H9 (cell line): ENCODE measurements around the gene ACVR1. TPM values are rescaled to one million over a fixed set of nuclear protein-coding genes. Genes with fewer than 3 reads are reported as not detected.

Experiments used
- DNase-seq: peaks from one replicate; pipeline ENCODE4 v3.0.0-alpha.2; 2017
- H2AFZ ChIP-seq: one replicate; pipeline ENCODE4 v1.6.1; 2013; ENCODE audit warnings: mild to moderate bottlenecking, low read length, control low read depth, moderate library complexity
- H2AK5ac ChIP-seq: 2 replicates; pipeline ENCODE4 v1.6.1; 2013; ENCODE audit warnings: low read length, control low read depth, mixed read lengths; ENCODE audit not compliant: insufficient read length
- H2BK120ac ChIP-seq: one replicate; pipeline ENCODE4 v1.6.1; 2013; ENCODE audit warnings: low read depth, mild to moderate bottlenecking, low read length, control low read depth, inconsistent platforms; ENCODE audit not compliant: poor library complexity, severe bottlenecking
- H2BK12ac ChIP-seq: 2 replicates; pipeline ENCODE4 v1.6.1; 2013; ENCODE audit warnings: low read length, control low read depth, mixed read lengths, low read depth; ENCODE audit not compliant: insufficient read length
- H2BK15ac ChIP-seq: 2 replicates; pipeline ENCODE4 v1.6.1; 2013; ENCODE audit warnings: low read depth, low read length, control low read depth
- H2BK20ac ChIP-seq: one replicate; pipeline ENCODE4 v1.6.1; 2013; ENCODE audit warnings: low read depth, mild to moderate bottlenecking, low read length, control low read depth, inconsistent platforms; ENCODE audit not compliant: poor library complexity, severe bottlenecking
- H2BK5ac ChIP-seq: 2 replicates; pipeline ENCODE4 v1.6.1; 2013; ENCODE audit warnings: low read length, control low read depth, mixed read lengths; ENCODE audit not compliant: insufficient read length
- H3K14ac ChIP-seq: 2 replicates; pipeline ENCODE4 v1.6.1; 2013; ENCODE audit warnings: low read length, control low read depth; ENCODE audit not compliant: insufficient read depth
- H3K18ac ChIP-seq: 2 replicates; pipeline ENCODE4 v1.6.1; 2013; ENCODE audit warnings: low read depth, mild to moderate bottlenecking, mixed read lengths, low read length, control low read depth; ENCODE audit not compliant: insufficient read length
- H3K23ac ChIP-seq: 2 replicates; pipeline ENCODE4 v1.6.1; 2013; ENCODE audit warnings: low read length, control low read depth, mixed read lengths, low read depth; ENCODE audit not compliant: insufficient read length
- H3K23me2 ChIP-seq: 2 replicates; pipeline ENCODE4 v1.6.1; 2013; ENCODE audit warnings: low read depth, mild to moderate bottlenecking, mixed read lengths, low read length, control low read depth; ENCODE audit not compliant: insufficient read length, poor library complexity, severe bottlenecking
- H3K27ac ChIP-seq: 2 replicates; pipeline ENCODE4 v1.5.1; 2013; ENCODE audit warnings: low read length, control low read depth, mixed read lengths, low read depth; ENCODE audit not compliant: insufficient read length
- H3K27me3 ChIP-seq: 2 replicates; pipeline ENCODE4 v1.6.1; 2013; ENCODE audit warnings: low read length, control low read depth, inconsistent platforms; ENCODE audit not compliant: insufficient read depth
- H3K4ac ChIP-seq: 2 replicates; pipeline ENCODE4 v1.6.1; 2013; ENCODE audit warnings: low read depth, mild to moderate bottlenecking, control low read depth, inconsistent platforms, low read length, moderate library complexity
- H3K4me1 ChIP-seq: 2 replicates; pipeline ENCODE4 v1.6.1; 2013; ENCODE audit warnings: low read length, control low read depth, inconsistent platforms; ENCODE audit not compliant: insufficient read depth
- H3K4me2 ChIP-seq: 2 replicates; pipeline ENCODE4 v1.6.1; 2013; ENCODE audit warnings: low read length, control low read depth, mixed read lengths; ENCODE audit not compliant: insufficient read length, insufficient read depth
- H3K56ac ChIP-seq: 2 replicates; pipeline ENCODE4 v1.6.1; 2013; ENCODE audit warnings: low read depth, mild to moderate bottlenecking, mixed read lengths, low read length, control low read depth; ENCODE audit not compliant: insufficient read length
- H3K79me1 ChIP-seq: 2 replicates; pipeline ENCODE4 v1.6.1; 2013; ENCODE audit warnings: low read depth, mild to moderate bottlenecking, moderate library complexity, low read length, control low read depth, inconsistent platforms; ENCODE audit not compliant: insufficient read depth, poor library complexity, severe bottlenecking
- H3K79me2 ChIP-seq: 2 replicates; pipeline ENCODE4 v1.6.1; 2013; ENCODE audit warnings: low read length, control low read depth, inconsistent platforms; ENCODE audit not compliant: insufficient read depth
- H3K9ac ChIP-seq: 2 replicates; pipeline ENCODE4 v1.6.1; 2013; ENCODE audit warnings: low read length, control low read depth, mixed read lengths; ENCODE audit not compliant: insufficient read length; ENCODE audit errors: extremely low read depth
- H3K9me3 ChIP-seq: one replicate; pipeline ENCODE4 v1.6.1; 2013; ENCODE audit warnings: low read depth, low read length, inconsistent platforms; ENCODE audit not compliant: control insufficient read depth
- H3T11ph ChIP-seq: one replicate; pipeline ENCODE4 v1.6.1; 2013; ENCODE audit warnings: mild to moderate bottlenecking, low read length, control low read depth, inconsistent platforms
- H4K20me1 ChIP-seq: one replicate; pipeline ENCODE4 v1.6.1; 2013; ENCODE audit not compliant: control insufficient read depth, insufficient read length, insufficient read depth
- H4K5ac ChIP-seq: 2 replicates; pipeline ENCODE4 v1.6.1; 2013; ENCODE audit warnings: low read depth, mild to moderate bottlenecking, mixed read lengths, low read length, control low read depth; ENCODE audit not compliant: insufficient read length
- H4K8ac ChIP-seq: replicated peaks from 2 replicates; pipeline ENCODE4 v1.6.1; 2013; ENCODE audit warnings: low read length, control low read depth, mixed read lengths, low read depth; ENCODE audit not compliant: insufficient read length
- H4K91ac ChIP-seq: 2 replicates; pipeline ENCODE4 v1.6.1; 2013; ENCODE audit warnings: low read depth, mild to moderate bottlenecking, moderate library complexity, mixed read lengths, low read length, control low read depth; ENCODE audit not compliant: insufficient read length
- H3K27ac Mint-ChIP-seq, 3 experiments: 2 replicates in 2 of 3; 3 replicates in 1 of 3; pipeline ENCODE4 v1.8.0; 2020 to 2021; ENCODE audit warnings: mixed read lengths in 3 of 3, mild to moderate bottlenecking in 1 of 3, moderate library complexity in 1 of 3
- H3K27me3 Mint-ChIP-seq: 2 replicates; pipeline ENCODE4 v1.8.0; 2021; ENCODE audit warnings: low read depth, mild to moderate bottlenecking, moderate library complexity, mixed read lengths
- H3K36me3 Mint-ChIP-seq, 3 experiments: 2 replicates in 2 of 3; 3 replicates in 1 of 3; pipeline ENCODE4 v1.8.0; 2020 to 2021; ENCODE audit warnings: low read depth in 3 of 3, mixed read lengths in 3 of 3; ENCODE audit not compliant: insufficient read depth in 1 of 3
- H3K4me1 Mint-ChIP-seq, 2 experiments: 2 replicates each; pipeline ENCODE4 v1.8.0; 2020; ENCODE audit warnings: mixed read lengths in 2 of 2
- H3K4me3 Mint-ChIP-seq, 2 experiments: 2 replicates in 1 of 2; 3 replicates in 1 of 2; pipeline ENCODE4 v1.8.0; 2020 to 2021; ENCODE audit warnings: mild to moderate bottlenecking in 2 of 2, mixed read lengths in 2 of 2, moderate library complexity in 1 of 2
- H3K9me3 Mint-ChIP-seq, 2 experiments: 2 replicates in 1 of 2; 3 replicates in 1 of 2; pipeline ENCODE4 v1.8.0; 2020; ENCODE audit warnings: mild to moderate bottlenecking in 2 of 2, mixed read lengths in 2 of 2, moderate library complexity in 1 of 2
- WGBS: extraction: QIAGEN DNeasy Blood & Tissue Kit; methylation state at CpG from one replicate; pipeline ENCODE4 v1.1.7; 2013; ENCODE audit warnings: missing lambda C conversion rate, low lambda C conversion rate, mixed read lengths; ENCODE audit not compliant: insufficient read length; ENCODE audit errors: extremely low coverage; 5-methylcytosine and 5-hydroxymethylcytosine counted together
- total RNA-seq: library from RNA; stranded (reverse); gene quantifications from 2 replicates; pipeline ENCODE4 v1.2.1, GENCODE V29; 2021
- TF ChIP-seq, protein P1 (sequence below): fragments of 200-600 bp; sonication (generic); conservative IDR thresholded peaks from 3 replicates; pipeline ENCODE4 v1.8.0; 2021; ENCODE audit warnings: antibody characterized with exemption, mild to moderate bottlenecking

Gene ACVR1
- total RNA-seq, 1 experiment from 2014 or later, result 21.2 TPM

DNA sequence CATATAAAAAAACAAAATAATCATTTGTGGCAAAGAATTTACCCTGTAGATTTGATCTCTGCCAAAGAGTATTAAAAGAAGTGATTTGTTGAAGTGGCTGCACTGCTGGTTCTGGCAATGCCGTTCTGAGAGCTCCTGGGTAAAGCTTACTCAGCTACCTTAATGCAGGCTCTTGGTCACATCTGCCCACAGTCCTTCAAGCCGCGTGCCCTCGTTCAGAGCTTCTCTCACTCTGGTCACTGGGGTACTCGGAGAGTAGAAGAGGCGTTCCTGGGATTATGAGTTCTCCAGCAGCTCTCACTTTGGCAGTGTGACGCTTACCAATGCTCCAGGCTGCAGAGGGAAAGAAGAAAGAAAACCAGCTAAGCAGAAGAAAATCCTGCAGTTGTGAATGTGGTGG lies 57.9 kb downstream of the ACVR1 start:
- H2AK5ac ChIP-seq, result no peak overlapping the region
- H3K23me2 ChIP-seq, result no peaks in the 10 kb centered on the region
- H2AFZ ChIP-seq, result no peak overlapping the region
- no peaks in the 10 kb centered on the region for H3K9me3 ChIP-seq
- peak overlapping the region in 1 of 3 experiments; percentile 69; a peak in 2 of 7 replicates for H3K27ac Mint-ChIP-seq
- H3K27me3 Mint-ChIP-seq, result no peaks in the 10 kb centered on the region
- no peak for DNase-seq
- H4K91ac ChIP-seq, result no peak overlapping the region
- no peak overlapping the region for H3K27ac ChIP-seq
- H2BK15ac ChIP-seq, result no peak overlapping the region
- no peak overlapping the region for H3K18ac ChIP-seq
- no peak overlapping the region for H3K4me3 Mint-ChIP-seq
- no peak overlapping the region for H3K23ac ChIP-seq
- TF ChIP-seq, protein P1, sequence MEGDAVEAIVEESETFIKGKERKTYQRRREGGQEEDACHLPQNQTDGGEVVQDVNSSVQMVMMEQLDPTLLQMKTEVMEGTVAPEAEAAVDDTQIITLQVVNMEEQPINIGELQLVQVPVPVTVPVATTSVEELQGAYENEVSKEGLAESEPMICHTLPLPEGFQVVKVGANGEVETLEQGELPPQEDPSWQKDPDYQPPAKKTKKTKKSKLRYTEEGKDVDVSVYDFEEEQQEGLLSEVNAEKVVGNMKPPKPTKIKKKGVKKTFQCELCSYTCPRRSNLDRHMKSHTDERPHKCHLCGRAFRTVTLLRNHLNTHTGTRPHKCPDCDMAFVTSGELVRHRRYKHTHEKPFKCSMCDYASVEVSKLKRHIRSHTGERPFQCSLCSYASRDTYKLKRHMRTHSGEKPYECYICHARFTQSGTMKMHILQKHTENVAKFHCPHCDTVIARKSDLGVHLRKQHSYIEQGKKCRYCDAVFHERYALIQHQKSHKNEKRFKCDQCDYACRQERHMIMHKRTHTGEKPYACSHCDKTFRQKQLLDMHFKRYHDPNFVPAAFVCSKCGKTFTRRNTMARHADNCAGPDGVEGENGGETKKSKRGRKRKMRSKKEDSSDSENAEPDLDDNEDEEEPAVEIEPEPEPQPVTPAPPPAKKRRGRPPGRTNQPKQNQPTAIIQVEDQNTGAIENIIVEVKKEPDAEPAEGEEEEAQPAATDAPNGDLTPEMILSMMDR, result no peak
- H2BK20ac ChIP-seq, result no peak overlapping the region
- H2BK5ac ChIP-seq, result no peak overlapping the region
- H3K9ac ChIP-seq, result no peak overlapping the region
- no peaks in the 10 kb centered on the region for H3K79me1 ChIP-seq
- no peaks in the 10 kb centered on the region for H3K4me1 Mint-ChIP-seq
- H3K9me3 Mint-ChIP-seq, result no peaks in the 10 kb centered on the region
- no peaks in the 10 kb centered on the region for H3K4me1 ChIP-seq
- H3K79me2 ChIP-seq, result no peaks in the 10 kb centered on the region
- no peak overlapping the region for H4K5ac ChIP-seq
- no peak overlapping the region for H4K8ac ChIP-seq
- H3K27me3 ChIP-seq, result no peaks in the 10 kb centered on the region
- H2BK120ac ChIP-seq, result no peak overlapping the region
- no CpG with 5 or more reads among the region's 7 CpGs for WGBS
- H3K14ac ChIP-seq, result no peak overlapping the region
- no peak overlapping the region for H3K4me2 ChIP-seq
- H3K56ac ChIP-seq, result no peak overlapping the region
- H3K36me3 Mint-ChIP-seq, result peaks cover 12 to 28% (median 17%) of the 10 kb centered on the region in 3 experiments; a peak in 6 of 7 replicates
- no peak overlapping the region for H3K4ac ChIP-seq
- no peak overlapping the region for H3T11ph ChIP-seq
- H2BK12ac ChIP-seq, result no peak overlapping the region
- no peaks in the 10 kb centered on the region for H4K20me1 ChIP-seq
